Stimulated activated memory B cell treated with anti-CD40 and anti-IgM and Interleukin-4, amounts not matched to agents 10 μg/mL and 1 μg/mL and 100 μg/mL, for 72 hours (primary cell): Measurements from ENCODE around the gene UFD1.

Experiments
- ATAC-seq: fragments of 150-1000 bp; cut with Tn5 transposase; 2 replicates; pipeline ENCODE4 v1.10.0; 2021
- H3K27ac Mint-ChIP-seq: one replicate; pipeline ENCODE4 v1.8.0; 2022; ENCODE audit warnings: mild to moderate bottlenecking, mixed read lengths
- H3K27me3 Mint-ChIP-seq: one replicate; pipeline ENCODE4 v1.8.0; 2022; ENCODE audit warnings: mixed read lengths
- H3K36me3 Mint-ChIP-seq: one replicate; pipeline ENCODE4 v1.8.0; 2022; ENCODE audit warnings: mixed read lengths
- H3K4me1 Mint-ChIP-seq: one replicate; pipeline ENCODE4 v1.8.0; 2022; ENCODE audit warnings: mixed read lengths
- H3K4me3 Mint-ChIP-seq: one replicate; pipeline ENCODE4 v1.8.0; 2022; ENCODE audit warnings: mild to moderate bottlenecking, moderate library complexity, mixed read lengths
- H3K9me3 Mint-ChIP-seq: one replicate; pipeline ENCODE4 v1.8.0; 2022; ENCODE audit warnings: mixed read lengths

Gene UFD1

GRCh38 chr22:19472233-19472632 is 6.8 kb downstream of the UFD1 start:
- peaks cover 61% of the 10 kb centered on the region for H3K36me3 Mint-ChIP-seq
- H3K9me3 Mint-ChIP-seq = no peaks in the 10 kb centered on the region
- H3K4me3 Mint-ChIP-seq = no peak overlapping the region
- no peak overlapping the region for H3K27ac Mint-ChIP-seq
- peaks cover 15% of the 10 kb centered on the region for H3K4me1 Mint-ChIP-seq
- no peak for ATAC-seq
- no peaks in the 10 kb centered on the region for H3K27me3 Mint-ChIP-seq

- H3K36me3 Mint-ChIP-seq = peaks cover 61% of the 10 kb centered on the region
- H3K4me3 Mint-ChIP-seq = no peak overlapping the region
- ATAC-seq = no peak
- no peak overlapping the region for H3K27ac Mint-ChIP-seq
- no peaks in the 10 kb centered on the region for H3K9me3 Mint-ChIP-seq
- no peaks in the 10 kb centered on the region for H3K27me3 Mint-ChIP-seq
- H3K4me1 Mint-ChIP-seq = peaks cover 12% of the 10 kb centered on the region
Measured at GRCh38 chr22:19471572-19471971, 7.4 kb downstream of the UFD1 start.

GRCh38 chr22:19470010-19470409 is 9.0 kb downstream of the UFD1 start:
- no peaks in the 10 kb centered on the region for H3K27me3 Mint-ChIP-seq
- ATAC-seq = no peak
- H3K9me3 Mint-ChIP-seq = no peaks in the 10 kb centered on the region
- no peak overlapping the region for H3K27ac Mint-ChIP-seq
- H3K4me1 Mint-ChIP-seq = no peaks in the 10 kb centered on the region
- H3K36me3 Mint-ChIP-seq = peaks cover 67% of the 10 kb centered on the region
- H3K4me3 Mint-ChIP-seq = no peak overlapping the region

- H3K27ac Mint-ChIP-seq = no peak overlapping the region
- no peaks in the 10 kb centered on the region for H3K9me3 Mint-ChIP-seq
- H3K4me3 Mint-ChIP-seq = no peak overlapping the region
- peaks cover 71% of the 10 kb centered on the region for H3K36me3 Mint-ChIP-seq
- H3K27me3 Mint-ChIP-seq = no peaks in the 10 kb centered on the region
- no peaks in the 10 kb centered on the region for H3K4me1 Mint-ChIP-seq
- ATAC-seq = no peak
Measured at GRCh38 chr22:19469421-19469820, 9.6 kb downstream of the UFD1 start.

- Mint-ChIP-seq H3K4me3 (no peak overlapping the region), H3K27ac (no peak overlapping the region), H3K27me3 (no peaks in the 10 kb centered on the region), H3K9me3 (no peaks in the 10 kb centered on the region), H3K36me3 (peaks cover 67% of the 10 kb centered on the region), H3K4me1 (no peaks in the 10 kb centered on the region)
- ATAC-seq = no peak
Measured at GRCh38 chr22:19467912-19468311, 11.1 kb downstream of the UFD1 start.

- H3K27ac Mint-ChIP-seq = no peak overlapping the region
- no peak for ATAC-seq
- peaks cover 68% of the 10 kb centered on the region for H3K36me3 Mint-ChIP-seq
- no peaks in the 10 kb centered on the region for H3K9me3 Mint-ChIP-seq
- H3K27me3 Mint-ChIP-seq = no peaks in the 10 kb centered on the region
- no peak overlapping the region for H3K4me3 Mint-ChIP-seq
- no peaks in the 10 kb centered on the region for H3K4me1 Mint-ChIP-seq
Measured at GRCh38 chr22:19466848-19467752, 11.9 kb downstream of the UFD1 start.

GRCh38 chr22:19466126-19466716 is 12.8 kb downstream of the UFD1 start:
- no peak overlapping the region for H3K27ac Mint-ChIP-seq
- H3K36me3 Mint-ChIP-seq = peaks cover 59% of the 10 kb centered on the region
- H3K4me1 Mint-ChIP-seq = no peaks in the 10 kb centered on the region
- H3K27me3 Mint-ChIP-seq = no peaks in the 10 kb centered on the region
- no peaks in the 10 kb centered on the region for H3K9me3 Mint-ChIP-seq
- no peak for ATAC-seq
- H3K4me3 Mint-ChIP-seq = no peak overlapping the region

GRCh38 chr22:19464975-19465374 is 14.0 kb downstream of the UFD1 start:
- Mint-ChIP-seq H3K4me3 (no peak overlapping the region), H3K9me3 (no peaks in the 10 kb centered on the region), H3K36me3 (peaks cover 54% of the 10 kb centered on the region), H3K27ac (no peak overlapping the region), H3K27me3 (no peaks in the 10 kb centered on the region), H3K4me1 (no peaks in the 10 kb centered on the region)
- no peak for ATAC-seq

- ATAC-seq = no peak
- no peak overlapping the region for H3K4me3 Mint-ChIP-seq
- no peaks in the 10 kb centered on the region for H3K27me3 Mint-ChIP-seq
- no peaks in the 10 kb centered on the region for H3K4me1 Mint-ChIP-seq
- no peaks in the 10 kb centered on the region for H3K9me3 Mint-ChIP-seq
- no peak overlapping the region for H3K27ac Mint-ChIP-seq
- peaks cover 50% of the 10 kb centered on the region for H3K36me3 Mint-ChIP-seq
Measured at GRCh38 chr22:19464546-19464945, 14.4 kb downstream of the UFD1 start.

- Mint-ChIP-seq H3K9me3 (no peaks in the 10 kb centered on the region), H3K4me3 (no peak overlapping the region), H3K4me1 (no peaks in the 10 kb centered on the region), H3K36me3 (peaks cover 43% of the 10 kb centered on the region), H3K27me3 (no peaks in the 10 kb centered on the region), H3K27ac (no peak overlapping the region)
- no peak for ATAC-seq
Measured at GRCh38 chr22:19463491-19464469, 15.2 kb downstream of the UFD1 start.

GRCh38 chr22:19463008-19463407 is 16.0 kb downstream of the UFD1 start:
- H3K27me3 Mint-ChIP-seq = no peaks in the 10 kb centered on the region
- H3K36me3 Mint-ChIP-seq = peaks cover 37% of the 10 kb centered on the region
- no peak for ATAC-seq
- no peaks in the 10 kb centered on the region for H3K9me3 Mint-ChIP-seq
- no peak overlapping the region for H3K4me3 Mint-ChIP-seq
- no peaks in the 10 kb centered on the region for H3K4me1 Mint-ChIP-seq
- H3K27ac Mint-ChIP-seq = no peak overlapping the region

- Mint-ChIP-seq H3K9me3 (no peaks in the 10 kb centered on the region), H3K27me3 (no peaks in the 10 kb centered on the region), H3K4me1 (no peaks in the 10 kb centered on the region), H3K36me3 (peaks cover 41% of the 10 kb centered on the region), H3K4me3 (no peak overlapping the region), H3K27ac (no peak overlapping the region)
- no peak for ATAC-seq
Measured at GRCh38 chr22:19461506-19461905, 17.5 kb downstream of the UFD1 start.

GRCh38 chr22:19460036-19460435 is 19.0 kb downstream of the UFD1 start:
- no peaks in the 10 kb centered on the region for H3K4me1 Mint-ChIP-seq

GRCh38 chr22:19457828-19458428 is 21.1 kb downstream of the UFD1 start:
- Mint-ChIP-seq H3K27me3 (no peaks in the 10 kb centered on the region), H3K36me3 (peaks cover 48% of the 10 kb centered on the region), H3K4me3 (no peak overlapping the region), H3K27ac (no peak overlapping the region), H3K9me3 (no peaks in the 10 kb centered on the region), H3K4me1 (no peaks in the 10 kb centered on the region)
- ATAC-seq = no peak

More at GRCh38 chr22:19460036-19460435, 19.0 kb downstream of the UFD1 start:
- H3K36me3 Mint-ChIP-seq = peaks cover 43% of the 10 kb centered on the region
- ATAC-seq = no peak
- no peak overlapping the region for H3K27ac Mint-ChIP-seq
- no peaks in the 10 kb centered on the region for H3K9me3 Mint-ChIP-seq
- no peaks in the 10 kb centered on the region for H3K27me3 Mint-ChIP-seq
- H3K4me3 Mint-ChIP-seq = no peak overlapping the region

GRCh38 chr22:19456541-19456940 is 22.5 kb downstream of the UFD1 start:
- H3K4me1 Mint-ChIP-seq = no peaks in the 10 kb centered on the region
- H3K36me3 Mint-ChIP-seq = peaks cover 55% of the 10 kb centered on the region
- no peaks in the 10 kb centered on the region for H3K9me3 Mint-ChIP-seq
- no peak overlapping the region for H3K27ac Mint-ChIP-seq
- no peaks in the 10 kb centered on the region for H3K27me3 Mint-ChIP-seq
- H3K4me3 Mint-ChIP-seq = no peak overlapping the region
- ATAC-seq = no peak
